Spleen (tissue), 11 donors: ENCODE data around the gene TXNRD2. TPM values are rescaled to one million over a fixed set of nuclear protein-coding genes. Genes with fewer than 3 reads are reported as not detected.

ENCODE experiments used
- DNase-seq: peaks from one replicate; pipeline ENCODE4 v3.0.0-alpha.2; 2020
- H3K27ac ChIP-seq, 8 donors: fragments of 200-600 bp; sonication (generic) in 7 of 8; 1 replicate in 4 of 8; 2 replicates in 4 of 8; pipeline versions ENCODE4 v1.5.0 to v1.8.0; 2016 to 2021; ENCODE audit warnings: inconsistent platforms in 4 of 8, mild to moderate bottlenecking in 4 of 8, moderate library complexity in 1 of 8
- H3K27me3 ChIP-seq, 7 donors: fragments of 200-600 bp; sonication (generic) in 6 of 7; replicated peaks in 1 of 7; 1 replicate in 4 of 7; 2 replicates in 3 of 7; pipeline versions ENCODE4 v1.5.0 to v1.8.0; 2016 to 2021; ENCODE audit warnings: inconsistent platforms in 3 of 7, mild to moderate bottlenecking in 1 of 7
- H3K36me3 ChIP-seq, 6 donors: fragments of 200-600 bp; sonication (generic) in 5 of 6; 1 replicate in 4 of 6; 2 replicates in 2 of 6; pipeline versions ENCODE4 v1.5.0 to v1.8.0; 2016 to 2021; ENCODE audit warnings: inconsistent platforms in 2 of 6
- H3K4me1 ChIP-seq, 6 donors: fragments of 200-600 bp; sonication (generic) in 5 of 6; 1 replicate in 3 of 6; 2 replicates in 3 of 6; pipeline versions ENCODE4 v1.5.0 to v1.8.0; 2016 to 2021; ENCODE audit warnings: inconsistent platforms in 3 of 6
- H3K4me3 ChIP-seq, 8 donors: fragments of 200-600 bp; sonication (generic) in 7 of 8; 1 replicate in 4 of 8; 2 replicates in 4 of 8; pipeline versions ENCODE4 v1.5.0 to v1.8.0; 2016 to 2021; ENCODE audit warnings: inconsistent platforms in 4 of 8, mild to moderate bottlenecking in 4 of 8, moderate library complexity in 2 of 8
- H3K9me3 ChIP-seq, 8 donors: fragments of 200-600 bp; sonication (generic) in 7 of 8; 1 replicate in 4 of 8; 2 replicates in 4 of 8; pipeline versions ENCODE4 v1.5.0 to v1.8.0; 2016 to 2021; ENCODE audit warnings: inconsistent platforms in 4 of 8
- POLR2A ChIP-seq, 3 donors: fragments of 450-650 bp; IDR thresholded peaks; one replicate each; pipeline ENCODE4 v1.5.1; 2017; ENCODE audit warnings: antibody characterized with exemption in 3 of 3, mild to moderate bottlenecking in 1 of 3
- POLR2AphosphoS5 ChIP-seq, 3 donors: sonication (generic); formaldehyde crosslinking; IDR thresholded peaks; one replicate each; pipeline ENCODE4 v1.5.1; 2017; ENCODE audit warnings: antibody characterized with exemption in 3 of 3
- WGBS, 5 donors: extraction: QIAGEN DNeasy Blood & Tissue Kit in 3 of 5; methylation state at CpG; one replicate each; pipeline versions ENCODE4 v1.1.5 to v1.1.7; 2013 to 2018; 5-methylcytosine and 5-hydroxymethylcytosine counted together
- intact Hi-C: fragments of 100-400 bp; cut with DNase I; formaldehyde crosslinking; loops from one replicate; pipeline ENCODE4 v1.15.0; 2023; ENCODE audit warnings: low total_unique reads
- polyA plus RNA-seq, 3 donors: library from polyadenylated mRNA; stranded (reverse); fragments of 200-250 nt; gene quantifications; one replicate each; pipeline ENCODE4 v1.2.1, GENCODE V29; 2013
- total RNA-seq, 7 donors: library from RNA; depleted of rRNA in 3 of 7; stranded (reverse); fragments of >200 nt in 3 of 7; fragmentation: NEBNext Ultra II Directional in 4 of 7; extraction: Animal tissue kit (Norgen Biotek cat#: 25700) in 4 of 7; gene quantifications; one replicate each; pipeline versions ENCODE4 v1.1.0 to v1.2.1, GENCODE V29; 2016 to 2021
- TF ChIP-seq, protein P1 (sequence below), 11 experiments: fragments of 200-600 bp in 7 of 11; fragments of 450-650 bp in 4 of 11; sonication (generic) in 4 of 11; IDR thresholded peaks in 8 of 11; conservative IDR thresholded peaks in 3 of 11; 1 replicate in 7 of 11; 2 replicates in 4 of 11; pipeline versions ENCODE4 v1.4.0 to v1.8.0; 2016 to 2021; ENCODE audit warnings: antibody characterized with exemption in 11 of 11, inconsistent platforms in 4 of 11, mild to moderate bottlenecking in 1 of 11
- donor health status: healthy with polysubstance abuse.
- donor health status: DM: no; HTN: no; CAD: no; lungs with moderate emphysema.
- donor health status: DM: no; HTN: no; CAD: no.
- donor health status: Bipolar disorder and iron deficiency.
- donor health status: healthy.
- donor health status: DM: no; HTN: no; CAD: no.
- donor health status: DM: yes; HTN: yes; CAD: no.

TXNRD2 gene
- total and polyA plus RNA-seq, 10 donors, result 21.6 to 45.9 (median 35.5) TPM

DNA sequence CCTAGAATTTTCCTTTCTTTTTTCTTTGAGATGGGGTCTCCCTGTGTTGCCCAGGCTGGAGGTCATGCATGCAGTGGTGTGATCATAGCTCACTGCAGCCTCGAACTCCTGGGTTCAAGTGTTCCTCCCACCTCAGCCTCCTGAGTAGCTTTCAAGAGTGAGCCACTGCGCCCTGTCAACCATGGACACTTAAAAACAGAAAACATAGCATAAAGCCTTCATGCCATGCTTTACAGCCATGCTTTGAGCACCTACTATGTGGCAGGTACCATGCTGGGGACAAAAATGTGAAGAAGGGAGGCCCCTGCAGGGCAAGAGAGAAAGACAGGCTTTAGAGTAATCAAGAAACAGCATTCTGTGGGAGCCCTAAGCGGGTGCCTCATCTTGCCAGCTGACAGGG, 73.3 kb downstream of the TXNRD2 start:
- WGBS, 5 donors, result 90 to 95% (median 93%) methylated on average over 3 of the region's 3 CpGs
- H3K36me3 ChIP-seq, result no peaks in the 10 kb centered on the region
- no peak for TF ChIP-seq POLR2A (IDR thresholded peaks at IDR 0.05)
- TF ChIP-seq, protein P1, sequence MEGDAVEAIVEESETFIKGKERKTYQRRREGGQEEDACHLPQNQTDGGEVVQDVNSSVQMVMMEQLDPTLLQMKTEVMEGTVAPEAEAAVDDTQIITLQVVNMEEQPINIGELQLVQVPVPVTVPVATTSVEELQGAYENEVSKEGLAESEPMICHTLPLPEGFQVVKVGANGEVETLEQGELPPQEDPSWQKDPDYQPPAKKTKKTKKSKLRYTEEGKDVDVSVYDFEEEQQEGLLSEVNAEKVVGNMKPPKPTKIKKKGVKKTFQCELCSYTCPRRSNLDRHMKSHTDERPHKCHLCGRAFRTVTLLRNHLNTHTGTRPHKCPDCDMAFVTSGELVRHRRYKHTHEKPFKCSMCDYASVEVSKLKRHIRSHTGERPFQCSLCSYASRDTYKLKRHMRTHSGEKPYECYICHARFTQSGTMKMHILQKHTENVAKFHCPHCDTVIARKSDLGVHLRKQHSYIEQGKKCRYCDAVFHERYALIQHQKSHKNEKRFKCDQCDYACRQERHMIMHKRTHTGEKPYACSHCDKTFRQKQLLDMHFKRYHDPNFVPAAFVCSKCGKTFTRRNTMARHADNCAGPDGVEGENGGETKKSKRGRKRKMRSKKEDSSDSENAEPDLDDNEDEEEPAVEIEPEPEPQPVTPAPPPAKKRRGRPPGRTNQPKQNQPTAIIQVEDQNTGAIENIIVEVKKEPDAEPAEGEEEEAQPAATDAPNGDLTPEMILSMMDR (IDR thresholded peaks at IDR 0.05 in 8 of 11, conservative IDR thresholded peaks at IDR 0.05 in 3 of 11), result no peak
- TF ChIP-seq POLR2AphosphoS5 (IDR thresholded peaks at IDR 0.05), result no peak
- H3K27ac ChIP-seq, result no peak overlapping the region
- no peaks in the 10 kb centered on the region for H3K9me3 ChIP-seq
- no peaks in the 10 kb centered on the region for H3K4me1 ChIP-seq
- no peak for DNase-seq
- no peak overlapping the region for H3K4me3 ChIP-seq
- intact Hi-C loops, result no loop called here
- H3K27me3 ChIP-seq, result no peaks in the 10 kb centered on the region

DNA sequence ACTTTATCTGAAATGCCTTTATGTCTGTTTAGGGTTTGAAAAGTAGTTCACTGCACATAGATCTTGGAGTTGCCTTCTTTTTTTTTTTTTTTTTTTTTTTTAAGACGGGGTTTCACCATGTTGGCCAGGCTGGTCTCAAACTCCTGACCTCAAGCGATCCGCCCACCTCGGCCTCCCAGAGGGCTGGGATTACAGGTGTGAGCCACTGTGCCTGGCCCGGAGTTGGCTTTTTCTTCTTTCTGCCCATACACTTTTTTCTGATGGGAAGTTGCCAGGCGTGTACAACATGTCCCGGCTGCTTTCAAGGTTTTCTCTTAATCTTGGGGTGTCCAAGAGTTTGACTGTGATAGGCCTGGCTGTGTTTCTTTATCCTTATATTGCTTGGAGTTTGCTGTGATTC, 74.0 kb downstream of the TXNRD2 start:
- no peak for TF ChIP-seq POLR2A (IDR thresholded peaks at IDR 0.05)
- TF ChIP-seq, protein P1 (IDR thresholded peaks at IDR 0.05 in 8 of 11, conservative IDR thresholded peaks at IDR 0.05 in 3 of 11), result no peak
- no peak for TF ChIP-seq POLR2AphosphoS5 (IDR thresholded peaks at IDR 0.05)
- Histone ChIP-seq H3K36me3 (no peaks in the 10 kb centered on the region), H3K4me1 (no peaks in the 10 kb centered on the region), H3K4me3 (no peak overlapping the region), H3K9me3 (no peaks in the 10 kb centered on the region), H3K27ac (no peak overlapping the region), H3K27me3 (no peaks in the 10 kb centered on the region)
- peak; percentile 25 for DNase-seq
- WGBS, 5 donors, result 86 to 96% (median 91%) methylated on average over 6 to 7 of the region's 7 CpGs
- intact Hi-C loops, result no loop called here

DNA sequence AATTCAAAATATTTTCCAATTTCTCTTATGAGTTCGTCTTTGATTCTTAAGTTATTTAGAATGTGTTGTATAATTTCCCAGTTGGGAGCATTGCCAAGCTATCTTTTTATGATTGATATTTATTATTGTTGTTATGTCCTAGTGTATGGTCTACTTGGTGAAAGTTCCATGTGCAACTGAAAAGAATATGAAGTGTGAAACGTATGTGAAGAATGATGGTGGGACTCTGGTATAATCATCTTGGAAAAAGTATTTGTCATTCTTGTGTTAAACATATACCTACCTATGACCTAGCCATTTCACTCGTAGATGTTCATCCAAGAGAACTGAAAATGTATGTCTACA, 75.0 kb downstream of the TXNRD2 start:
- WGBS, 5 donors, result 90 to 98% (median 95%) methylated on average over 3 of the region's 3 CpGs
- Histone ChIP-seq H3K4me1 (no peaks in the 10 kb centered on the region), H3K9me3 (no peaks in the 10 kb centered on the region), H3K27ac (no peak overlapping the region), H3K27me3 (no peaks in the 10 kb centered on the region), H3K4me3 (no peak overlapping the region), H3K36me3 (no peaks in the 10 kb centered on the region)
- DNase-seq, result no peak
- TF ChIP-seq POLR2AphosphoS5 (IDR thresholded peaks at IDR 0.05), result no peak
- TF ChIP-seq, protein P1 (IDR thresholded peaks at IDR 0.05 in 8 of 11, conservative IDR thresholded peaks at IDR 0.05 in 3 of 11), result no peak
- TF ChIP-seq POLR2A (IDR thresholded peaks at IDR 0.05), result no peak
- intact Hi-C loops, result no loop called here

DNA sequence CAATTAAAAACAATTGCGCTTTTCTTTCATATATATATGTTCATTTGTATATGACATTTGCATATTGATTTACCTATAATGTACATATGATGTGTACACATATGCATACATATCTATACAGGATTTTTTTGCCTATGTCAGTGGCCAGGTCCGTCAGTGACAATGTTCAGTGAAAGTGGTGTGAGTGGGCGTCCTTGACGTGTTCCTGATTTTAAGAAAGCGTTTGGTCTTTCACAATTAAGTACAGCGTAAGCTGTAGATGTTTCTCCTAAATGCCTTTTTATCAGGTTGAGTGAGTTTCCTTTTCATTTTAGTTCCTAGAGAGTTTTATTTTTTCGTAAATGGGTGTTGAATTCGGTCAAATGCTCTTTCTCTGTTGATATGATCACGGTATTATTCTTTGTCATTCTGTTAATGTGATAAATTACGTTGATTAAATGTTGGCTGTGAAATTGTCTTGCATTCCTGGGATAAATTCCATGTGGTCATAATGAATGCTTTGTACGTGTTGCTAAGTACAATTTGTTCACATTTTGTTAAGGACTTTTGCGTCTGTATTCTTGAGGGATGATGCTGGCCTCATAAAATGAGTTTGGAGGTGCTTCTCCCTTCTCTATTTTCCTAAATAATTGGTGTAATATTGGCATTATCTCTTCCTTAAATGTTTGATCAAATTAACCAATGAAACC, 76.3 kb downstream of the TXNRD2 start:
- DNase-seq, result no peak
- Histone ChIP-seq H3K36me3 (no peaks in the 10 kb centered on the region), H3K4me1 (no peaks in the 10 kb centered on the region), H3K9me3 (no peaks in the 10 kb centered on the region), H3K4me3 (no peak overlapping the region), H3K27ac (no peak overlapping the region), H3K27me3 (no peaks in the 10 kb centered on the region)
- no peak for TF ChIP-seq POLR2AphosphoS5 (IDR thresholded peaks at IDR 0.05)
- TF ChIP-seq POLR2A (IDR thresholded peaks at IDR 0.05), result no peak
- TF ChIP-seq, protein P1 (IDR thresholded peaks at IDR 0.05 in 8 of 11, conservative IDR thresholded peaks at IDR 0.05 in 3 of 11), result no peak
- WGBS, 5 donors, result 60 to 74% (median 66%) methylated on average over 12 of the region's 12 CpGs
- intact Hi-C loops, result no loop called here
